ENCODE data around the gene IL3RA.
A peak's percentile ranks its signal among the peaks of the same experiment; 100 is the strongest.
"Not testable (repeated sequence)": the region's sequence is repeated elsewhere in the genome, so short reads cannot be mapped to it uniquely, and the experiment has no call there.

The IL3RA gene

DNA sequence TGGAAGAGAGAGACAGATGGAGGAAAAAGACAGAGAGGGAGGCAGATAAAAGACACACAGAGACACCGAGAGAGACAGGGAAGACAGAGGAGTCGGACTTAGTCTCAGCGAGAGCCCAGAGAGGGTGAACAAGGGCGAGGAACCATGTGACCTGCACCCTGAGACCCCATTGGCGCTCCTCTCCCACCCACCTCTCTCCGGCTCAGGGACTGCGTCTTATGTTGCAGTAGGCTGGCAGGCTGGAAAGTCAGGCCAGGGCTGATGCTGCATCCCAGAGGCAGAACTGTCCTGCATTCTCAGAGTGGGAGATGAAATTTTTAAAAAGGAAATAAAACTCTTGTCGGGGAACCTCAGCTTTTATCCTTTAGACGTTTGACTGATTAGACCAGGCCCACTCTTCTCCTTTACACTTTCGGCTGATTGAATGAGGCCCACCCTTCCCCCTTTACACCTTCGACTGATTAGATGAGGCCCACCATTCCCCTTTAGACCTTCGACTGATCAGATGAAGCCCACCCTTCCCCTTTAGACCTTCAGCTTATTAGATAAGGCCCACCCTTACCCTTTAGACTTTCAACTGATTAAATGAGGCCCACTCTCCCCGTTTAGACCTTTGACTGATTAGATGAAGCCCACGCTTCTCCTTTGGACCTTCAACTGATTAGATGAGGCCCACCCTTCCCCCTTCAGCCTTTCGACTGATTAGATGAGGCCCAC, 29.5 kb upstream of the IL3RA start:
- Histone ChIP-seq H3K9me3 (ENCODE audit: control insufficient read depth in 1 of 2, low read length in 2 of 2) (peaks cover 0 to 7% of the 10 kb centered on the region in 2 donors), H3K27ac (ENCODE audit: low read depth, low read length) (no peak overlapping the region), H3K36me3 (ENCODE audit: control insufficient read depth in 1 of 2, insufficient read depth in 2 of 2, low read length in 2 of 2) (no peaks in the 10 kb centered on the region), H3K9ac (ENCODE audit: low read depth in 1 of 2, low read length in 2 of 2) (no peak overlapping the region), H3K4me3 (ENCODE audit: low read depth in 1 of 2, low read length in 2 of 2) (no peak overlapping the region), H3K27me3 (ENCODE audit: control insufficient read depth in 1 of 2, insufficient read depth in 2 of 2, low read length in 2 of 2) (no peaks in the 10 kb centered on the region), H3K4me1 (ENCODE audit: control insufficient read depth in 1 of 2, insufficient read depth in 2 of 2, low read length in 2 of 2) (no peaks in the 10 kb centered on the region)

DNA sequence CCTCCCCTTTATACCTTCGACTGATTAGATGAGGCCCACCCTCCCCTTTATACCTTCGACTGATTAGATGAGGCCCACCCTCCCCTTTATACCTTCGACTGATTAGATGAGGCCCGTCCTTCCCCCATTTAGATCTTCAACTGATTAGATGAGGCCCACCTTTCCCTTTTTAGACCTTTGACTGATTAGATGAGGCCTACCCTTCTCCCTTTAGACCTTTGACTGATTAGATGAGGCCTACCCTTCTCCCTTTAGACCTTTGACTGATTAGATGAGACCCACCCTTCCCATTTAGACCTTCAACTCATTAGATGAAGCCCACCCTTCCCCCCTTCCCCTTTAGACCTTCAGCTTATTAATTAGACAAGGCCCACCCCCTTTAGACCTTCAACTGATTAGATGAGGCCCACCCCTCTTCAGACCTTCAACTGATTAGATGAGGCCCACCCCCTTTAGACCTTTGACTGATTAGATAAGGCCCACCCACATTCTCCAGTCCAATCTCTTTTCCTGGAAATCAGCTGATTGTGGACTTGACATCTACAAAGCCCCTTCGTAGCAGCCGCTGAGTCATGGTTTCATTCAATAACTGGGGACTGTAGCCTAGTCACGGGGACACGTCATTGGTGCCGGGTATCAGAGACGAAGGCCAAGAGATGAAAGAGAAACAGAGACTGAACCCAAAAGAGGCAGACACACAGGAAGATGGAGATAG, 28.8 kb upstream of the IL3RA start:
- no peak overlapping the region for H3K27ac ChIP-seq (ENCODE audit: low read depth, low read length)
- H3K4me1 ChIP-seq (ENCODE audit: control insufficient read depth in 1 of 2, insufficient read depth in 2 of 2, low read length in 2 of 2) = no peaks in the 10 kb centered on the region
- no peak overlapping the region for H3K9ac ChIP-seq (ENCODE audit: low read depth in 1 of 2, low read length in 2 of 2)
- peaks cover 0 to 7% of the 10 kb centered on the region in 2 donors for H3K9me3 ChIP-seq (ENCODE audit: control insufficient read depth in 1 of 2, low read length in 2 of 2)
- no peaks in the 10 kb centered on the region for H3K36me3 ChIP-seq (ENCODE audit: control insufficient read depth in 1 of 2, insufficient read depth in 2 of 2, low read length in 2 of 2)
- no peak overlapping the region for H3K4me3 ChIP-seq (ENCODE audit: low read depth in 1 of 2, low read length in 2 of 2)
- H3K27me3 ChIP-seq (ENCODE audit: control insufficient read depth in 1 of 2, insufficient read depth in 2 of 2, low read length in 2 of 2) = no peaks in the 10 kb centered on the region

DNA sequence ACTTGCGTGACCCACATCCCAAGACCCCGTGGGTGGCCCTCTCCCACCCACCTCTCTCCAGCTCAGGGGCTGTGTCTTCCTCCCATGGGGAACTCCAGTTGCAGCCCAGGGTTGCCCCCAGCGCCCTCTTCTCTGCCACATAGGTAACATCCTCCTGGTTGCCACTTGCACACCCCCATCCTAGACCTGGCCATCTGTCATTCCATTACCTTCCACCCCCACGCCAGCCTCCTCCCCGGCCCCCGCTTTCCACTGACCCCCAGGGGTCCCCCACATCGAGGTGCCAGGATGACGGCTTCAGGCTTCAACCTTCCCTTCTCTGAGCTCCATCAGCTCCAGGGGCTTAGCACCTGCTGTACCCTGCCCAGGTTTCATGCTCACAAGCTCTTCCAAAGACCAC, 28.1 kb upstream of the IL3RA start:
- no peak overlapping the region for H3K4me3 ChIP-seq (ENCODE audit: low read depth in 1 of 2, low read length in 2 of 2)
- no peak overlapping the region for H3K27ac ChIP-seq (ENCODE audit: low read depth, low read length)
- no peaks in the 10 kb centered on the region for H3K27me3 ChIP-seq (ENCODE audit: control insufficient read depth in 1 of 2, insufficient read depth in 2 of 2, low read length in 2 of 2)
- no peaks in the 10 kb centered on the region for H3K4me1 ChIP-seq (ENCODE audit: control insufficient read depth in 1 of 2, insufficient read depth in 2 of 2, low read length in 2 of 2)
- H3K36me3 ChIP-seq (ENCODE audit: control insufficient read depth in 1 of 2, insufficient read depth in 2 of 2, low read length in 2 of 2) = no peaks in the 10 kb centered on the region
- H3K9ac ChIP-seq (ENCODE audit: low read depth in 1 of 2, low read length in 2 of 2) = no peak overlapping the region
- H3K9me3 ChIP-seq (ENCODE audit: control insufficient read depth in 1 of 2, low read length in 2 of 2) = peaks cover 0 to 7% of the 10 kb centered on the region in 2 donors

DNA sequence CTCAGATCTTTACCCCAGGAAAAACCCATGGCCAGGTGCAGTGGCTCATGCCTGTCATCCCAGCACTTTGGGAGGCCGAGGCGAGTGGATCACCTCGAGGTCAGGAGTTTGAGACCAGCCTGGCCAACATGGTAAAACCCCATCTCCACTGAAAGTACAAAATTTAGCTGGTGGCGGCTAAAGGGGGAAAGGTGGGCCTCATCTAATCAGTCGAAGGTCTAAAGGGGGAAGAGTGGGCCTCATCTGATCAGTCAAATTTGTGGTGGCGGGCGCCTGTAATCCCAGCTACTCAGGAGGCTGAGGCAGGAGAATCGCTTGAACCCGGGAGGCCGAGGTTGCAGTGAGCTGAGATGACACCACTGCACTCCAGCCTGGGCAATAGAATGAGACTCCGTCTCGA, 27.7 kb upstream of the IL3RA start:
- not testable (repeated sequence) for H3K36me3 ChIP-seq (ENCODE audit: control insufficient read depth in 1 of 2, insufficient read depth in 2 of 2, low read length in 2 of 2); H3K27me3 ChIP-seq (ENCODE audit: control insufficient read depth in 1 of 2, insufficient read depth in 2 of 2, low read length in 2 of 2); H3K27ac ChIP-seq (ENCODE audit: low read depth, low read length); H3K9ac ChIP-seq (ENCODE audit: low read depth in 1 of 2, low read length in 2 of 2); H3K4me3 ChIP-seq (ENCODE audit: low read depth in 1 of 2, low read length in 2 of 2); H3K9me3 ChIP-seq (ENCODE audit: control insufficient read depth in 1 of 2, low read length in 2 of 2); H3K4me1 ChIP-seq (ENCODE audit: control insufficient read depth in 1 of 2, insufficient read depth in 2 of 2, low read length in 2 of 2)

DNA sequence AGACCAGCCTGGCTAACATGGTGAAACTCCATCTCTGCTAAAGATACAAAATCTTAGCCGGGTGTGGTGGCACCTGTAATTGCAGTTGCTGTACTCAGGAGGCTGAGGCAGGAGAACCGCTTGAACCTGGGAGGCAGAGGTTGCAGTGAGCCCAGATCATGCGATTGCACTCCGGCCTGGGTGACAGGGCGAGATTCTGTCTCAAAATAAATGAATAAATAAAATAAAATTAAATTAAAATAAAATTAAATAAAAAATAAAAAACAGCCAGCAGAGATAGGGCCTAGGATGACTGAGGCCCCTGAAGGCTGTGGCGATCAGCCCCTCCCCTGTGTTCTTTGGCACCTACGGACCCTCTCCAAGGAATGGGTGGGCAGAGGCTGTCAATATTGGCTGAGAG, 22.8 kb upstream of the IL3RA start:
- H3K27ac ChIP-seq (ENCODE audit: low read depth, low read length) = no peak overlapping the region
- no peaks in the 10 kb centered on the region for H3K27me3 ChIP-seq (ENCODE audit: control insufficient read depth in 1 of 2, insufficient read depth in 2 of 2, low read length in 2 of 2)
- no peaks in the 10 kb centered on the region for H3K36me3 ChIP-seq (ENCODE audit: control insufficient read depth in 1 of 2, insufficient read depth in 2 of 2, low read length in 2 of 2)
- no peak overlapping the region for H3K4me3 ChIP-seq (ENCODE audit: low read depth in 1 of 2, low read length in 2 of 2)
- no peaks in the 10 kb centered on the region for H3K4me1 ChIP-seq (ENCODE audit: control insufficient read depth in 1 of 2, insufficient read depth in 2 of 2, low read length in 2 of 2)
- no peak overlapping the region for H3K9ac ChIP-seq (ENCODE audit: low read depth in 1 of 2, low read length in 2 of 2)
- no peaks in the 10 kb centered on the region for H3K9me3 ChIP-seq (ENCODE audit: control insufficient read depth in 1 of 2, low read length in 2 of 2)

DNA sequence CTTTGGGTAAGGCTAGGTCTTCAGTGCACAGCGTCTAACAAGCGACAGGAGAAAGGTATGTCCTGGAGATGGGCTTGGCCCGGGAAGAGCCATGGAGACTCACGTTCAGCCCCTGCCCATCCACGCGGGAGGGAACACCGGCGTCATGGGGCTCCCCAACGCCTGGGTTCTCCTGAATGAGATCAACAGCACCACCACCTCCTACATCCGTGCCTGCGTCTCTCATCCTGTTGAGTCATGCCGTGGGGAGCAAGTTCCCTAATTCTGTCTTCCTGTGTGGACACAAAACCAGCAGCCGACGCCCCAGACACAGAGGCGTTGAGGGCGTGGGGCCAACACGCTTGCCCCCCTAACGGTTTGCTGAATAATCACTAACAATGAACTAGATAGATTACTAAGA, 20.1 kb upstream of the IL3RA start:
- no peaks in the 10 kb centered on the region for H3K4me1 ChIP-seq (ENCODE audit: control insufficient read depth in 1 of 2, insufficient read depth in 2 of 2, low read length in 2 of 2)
- no peaks in the 10 kb centered on the region for H3K9me3 ChIP-seq (ENCODE audit: control insufficient read depth in 1 of 2, low read length in 2 of 2)
- H3K36me3 ChIP-seq (ENCODE audit: control insufficient read depth in 1 of 2, insufficient read depth in 2 of 2, low read length in 2 of 2) = no peaks in the 10 kb centered on the region
- H3K4me3 ChIP-seq (ENCODE audit: low read depth in 1 of 2, low read length in 2 of 2) = no peak overlapping the region
- H3K9ac ChIP-seq (ENCODE audit: low read depth in 1 of 2, low read length in 2 of 2) = no peak overlapping the region
- H3K27me3 ChIP-seq (ENCODE audit: control insufficient read depth in 1 of 2, insufficient read depth in 2 of 2, low read length in 2 of 2) = no peaks in the 10 kb centered on the region
- H3K27ac ChIP-seq (ENCODE audit: low read depth, low read length) = peak overlapping the region; percentile 10

DNA sequence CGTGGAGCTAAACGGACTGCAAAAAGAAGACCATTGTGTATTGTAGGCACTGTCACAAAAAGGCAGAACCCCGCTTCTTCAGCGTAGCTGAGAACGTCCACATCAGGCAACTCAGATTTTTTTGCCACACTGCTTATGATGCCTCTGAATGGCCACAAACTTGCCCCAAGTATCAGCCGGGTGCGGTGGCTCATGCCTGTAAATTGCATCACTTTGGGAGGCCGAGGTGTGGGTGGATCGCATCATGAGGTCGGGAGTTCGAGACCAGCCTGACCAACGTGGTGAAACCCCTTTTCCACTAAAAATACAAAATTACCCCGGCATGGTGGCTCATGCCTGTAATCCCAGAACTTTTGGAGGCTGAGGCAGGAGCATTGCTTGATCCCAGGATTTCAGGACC, 14.9 kb upstream of the IL3RA start:
- no peak overlapping the region for H3K27ac ChIP-seq (ENCODE audit: low read depth, low read length)
- no peak overlapping the region for H3K4me3 ChIP-seq (ENCODE audit: low read depth in 1 of 2, low read length in 2 of 2)
- no peaks in the 10 kb centered on the region for H3K27me3 ChIP-seq (ENCODE audit: control insufficient read depth in 1 of 2, insufficient read depth in 2 of 2, low read length in 2 of 2)
- no peaks in the 10 kb centered on the region for H3K9me3 ChIP-seq (ENCODE audit: control insufficient read depth in 1 of 2, low read length in 2 of 2)
- H3K36me3 ChIP-seq (ENCODE audit: control insufficient read depth in 1 of 2, insufficient read depth in 2 of 2, low read length in 2 of 2) = no peaks in the 10 kb centered on the region
- H3K4me1 ChIP-seq (ENCODE audit: control insufficient read depth in 1 of 2, insufficient read depth in 2 of 2, low read length in 2 of 2) = no peaks in the 10 kb centered on the region
- no peak overlapping the region for H3K9ac ChIP-seq (ENCODE audit: low read depth in 1 of 2, low read length in 2 of 2)

DNA sequence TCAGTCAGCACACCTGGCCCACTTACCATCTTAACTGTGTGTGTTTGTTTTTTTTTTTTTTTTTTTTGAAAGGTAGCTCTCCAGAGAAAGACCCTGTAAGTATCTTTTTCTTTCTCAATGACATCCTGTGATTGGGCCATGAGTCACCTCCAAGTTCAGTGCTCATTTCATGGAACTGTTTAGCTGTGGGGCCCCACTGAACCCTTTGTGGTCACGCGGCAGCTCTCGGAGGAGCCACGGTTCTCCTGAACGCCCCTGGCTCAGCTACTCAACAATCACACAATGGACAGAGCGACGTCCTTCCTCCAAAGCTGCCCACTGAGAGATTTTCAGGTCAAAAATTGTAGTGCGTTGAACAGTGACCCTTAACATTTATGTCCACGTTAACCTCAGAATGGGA, 14.2 kb upstream of the IL3RA start:
- Histone ChIP-seq H3K4me3 (ENCODE audit: low read depth in 1 of 2, low read length in 2 of 2) (no peak overlapping the region), H3K27ac (ENCODE audit: low read depth, low read length) (no peak overlapping the region), H3K27me3 (ENCODE audit: control insufficient read depth in 1 of 2, insufficient read depth in 2 of 2, low read length in 2 of 2) (no peaks in the 10 kb centered on the region), H3K9ac (ENCODE audit: low read depth in 1 of 2, low read length in 2 of 2) (no peak overlapping the region), H3K36me3 (ENCODE audit: control insufficient read depth in 1 of 2, insufficient read depth in 2 of 2, low read length in 2 of 2) (no peaks in the 10 kb centered on the region), H3K9me3 (ENCODE audit: control insufficient read depth in 1 of 2, low read length in 2 of 2) (no peaks in the 10 kb centered on the region), H3K4me1 (ENCODE audit: control insufficient read depth in 1 of 2, insufficient read depth in 2 of 2, low read length in 2 of 2) (no peaks in the 10 kb centered on the region)

DNA sequence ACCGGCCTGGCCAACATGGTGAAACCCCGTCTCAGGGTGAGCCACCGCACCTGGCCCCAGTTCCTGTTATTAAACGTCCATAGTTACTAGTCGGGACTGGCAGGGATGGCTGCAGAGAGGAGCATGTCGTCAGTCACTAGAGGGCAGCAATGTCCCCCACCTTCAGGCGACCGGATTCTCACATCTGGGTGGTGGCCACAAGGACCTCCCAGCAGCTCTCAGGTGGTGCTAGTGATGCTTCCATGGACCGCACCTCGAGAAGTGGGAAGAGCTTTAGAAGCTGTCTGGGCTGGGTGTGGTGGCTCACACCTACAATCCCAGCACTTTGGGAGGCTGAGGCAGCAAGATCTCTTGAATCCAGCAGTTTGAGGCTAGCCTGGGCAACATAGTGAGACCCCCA, 13.3 kb upstream of the IL3RA start:
- Histone ChIP-seq H3K9ac (ENCODE audit: low read depth in 1 of 2, low read length in 2 of 2) (no peak overlapping the region), H3K27ac (ENCODE audit: low read depth, low read length) (no peak overlapping the region), H3K36me3 (ENCODE audit: control insufficient read depth in 1 of 2, insufficient read depth in 2 of 2, low read length in 2 of 2) (no peaks in the 10 kb centered on the region), H3K9me3 (ENCODE audit: control insufficient read depth in 1 of 2, low read length in 2 of 2) (no peaks in the 10 kb centered on the region), H3K4me3 (ENCODE audit: low read depth in 1 of 2, low read length in 2 of 2) (no peak overlapping the region), H3K4me1 (ENCODE audit: control insufficient read depth in 1 of 2, insufficient read depth in 2 of 2, low read length in 2 of 2) (no peaks in the 10 kb centered on the region), H3K27me3 (ENCODE audit: control insufficient read depth in 1 of 2, insufficient read depth in 2 of 2, low read length in 2 of 2) (no peaks in the 10 kb centered on the region)

DNA sequence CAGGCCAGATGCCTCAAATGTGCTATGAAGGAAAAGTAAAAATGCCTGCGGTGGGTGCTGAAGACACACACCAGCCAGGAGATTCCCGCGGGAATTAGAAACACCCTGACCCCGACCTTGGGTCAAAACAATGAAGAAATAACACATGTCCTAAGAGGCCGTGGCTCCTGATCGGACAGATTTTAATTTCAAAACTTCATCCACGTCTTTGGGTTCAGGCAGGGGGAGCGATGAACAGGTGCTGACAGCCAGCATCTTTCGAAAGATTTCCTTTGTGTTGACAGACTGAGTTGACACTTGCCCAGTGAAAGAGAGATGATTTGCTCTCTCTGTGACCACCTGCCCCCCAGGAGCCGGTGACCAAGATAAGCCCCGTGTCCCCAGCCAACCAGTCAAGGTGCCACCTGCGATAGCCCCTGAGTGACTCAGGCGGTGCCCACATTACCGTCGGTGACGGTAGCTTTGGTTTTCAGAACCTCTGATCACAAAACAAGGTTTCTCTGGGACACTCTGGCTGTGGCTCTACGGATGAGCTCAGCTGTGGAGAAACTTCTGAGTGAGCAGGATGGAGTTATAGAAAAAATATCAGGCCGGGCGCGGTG, 11.0 kb upstream of the IL3RA start:
- H3K27ac ChIP-seq (ENCODE audit: low read depth, low read length) = no peak overlapping the region
- H3K27me3 ChIP-seq (ENCODE audit: control insufficient read depth in 1 of 2, insufficient read depth in 2 of 2, low read length in 2 of 2) = no peaks in the 10 kb centered on the region
- no peaks in the 10 kb centered on the region for H3K9me3 ChIP-seq (ENCODE audit: control insufficient read depth in 1 of 2, low read length in 2 of 2)
- H3K9ac ChIP-seq (ENCODE audit: low read depth in 1 of 2, low read length in 2 of 2) = no peak overlapping the region
- H3K36me3 ChIP-seq (ENCODE audit: control insufficient read depth in 1 of 2, insufficient read depth in 2 of 2, low read length in 2 of 2) = no peaks in the 10 kb centered on the region
- no peak overlapping the region for H3K4me3 ChIP-seq (ENCODE audit: low read depth in 1 of 2, low read length in 2 of 2)
- no peaks in the 10 kb centered on the region for H3K4me1 ChIP-seq (ENCODE audit: control insufficient read depth in 1 of 2, insufficient read depth in 2 of 2, low read length in 2 of 2)
